Progenitor cell of endocrine pancreas (in vitro differentiated cells): Measurements from ENCODE around the gene OR1A2. TPM values are rescaled to one million over a fixed set of nuclear protein-coding genes. Genes with fewer than 3 reads are reported as not detected.

Experiments
- DNase-seq: peaks from one replicate; pipeline ENCODE4 v3.0.0; 2021; ENCODE audit warnings: low spot score; ENCODE audit not compliant: unreplicated experiment
- H3K27ac Mint-ChIP-seq: 2 replicates; pipeline ENCODE4 v1.8.0; 2021; ENCODE audit warnings: mild to moderate bottlenecking, moderate library complexity, mixed read lengths
- H3K27me3 Mint-ChIP-seq: 2 replicates; pipeline ENCODE4 v1.8.0; 2021; ENCODE audit warnings: mixed read lengths
- H3K36me3 Mint-ChIP-seq: 2 replicates; pipeline ENCODE4 v1.8.0; 2022; ENCODE audit warnings: mixed read lengths; ENCODE audit not compliant: insufficient read depth
- H3K4me1 Mint-ChIP-seq: 2 replicates; pipeline ENCODE4 v1.8.0; 2021; ENCODE audit warnings: low read depth, mixed read lengths
- H3K4me3 Mint-ChIP-seq: 2 replicates; pipeline ENCODE4 v1.8.0; 2021; ENCODE audit warnings: low read depth, mild to moderate bottlenecking, moderate library complexity, mixed read lengths
- H3K9me3 Mint-ChIP-seq: 2 replicates; pipeline ENCODE4 v1.8.0; 2021; ENCODE audit warnings: low read depth, mixed read lengths
- CTCF ChIP-seq: fragments of 200-600 bp; sonication (generic); IDR thresholded peaks from one replicate; pipeline ENCODE4 v1.5.0; 2021; ENCODE audit warnings: antibody characterized with exemption, mild to moderate bottlenecking; ENCODE audit not compliant: unreplicated experiment
- long read RNA-seq: library from polyadenylated mRNA; unstranded; transcript quantifications from one replicate; pipeline ENCODE4 v2.0.0, GENCODE V29; 2020
- total RNA-seq: library from RNA; stranded (reverse); gene quantifications from 2 replicates; pipeline ENCODE4 v1.2.1, GENCODE V29; 2021

The OR1A2 gene
- total RNA-seq, result not detected in 2 replicates
- long read RNA-seq, result 0 reads

GRCh38 chr17:3197219-3197618 lies at the start of gene OR1A2:
OR1A2 (plus strand) TSS chr17:3197519; CDS start chr17:3197519, 0 bp downstream.
- no peak for TF ChIP-seq CTCF
- DNase-seq, result no peak
- H3K27me3 Mint-ChIP-seq, result no peaks in the 10 kb centered on the region
- peaks cover 47% of the 10 kb centered on the region for H3K9me3 Mint-ChIP-seq
- no peak within 1 kb of the TSS for H3K4me3 Mint-ChIP-seq
- no peaks in the 10 kb centered on the region for H3K4me1 Mint-ChIP-seq
- peaks cover 1% of the 10 kb centered on the region for H3K36me3 Mint-ChIP-seq
- no peak within 1 kb of the TSS for H3K27ac Mint-ChIP-seq

- H3K27ac Mint-ChIP-seq, result no peak overlapping the region
- DNase-seq, result no peak
- H3K4me3 Mint-ChIP-seq, result no peak overlapping the region
- no peaks in the 10 kb centered on the region for H3K27me3 Mint-ChIP-seq
- no peaks in the 10 kb centered on the region for H3K4me1 Mint-ChIP-seq
- H3K9me3 Mint-ChIP-seq, result peaks cover 44% of the 10 kb centered on the region
- no peaks in the 10 kb centered on the region for H3K36me3 Mint-ChIP-seq
- TF ChIP-seq CTCF, result no peak
These were observed 40.1 kb upstream of the OR1A2 start for GRCh38 chr17:3157218-3157617.

- Mint-ChIP-seq H3K4me3 (no peak overlapping the region), H3K4me1 (no peaks in the 10 kb centered on the region), H3K9me3 (peaks cover 57% of the 10 kb centered on the region), H3K36me3 (peaks cover 2% of the 10 kb centered on the region), H3K27me3 (no peaks in the 10 kb centered on the region), H3K27ac (no peak overlapping the region)
- no peak for DNase-seq
- no peak for TF ChIP-seq CTCF
These were observed 29.7 kb upstream of the OR1A2 start for GRCh38 chr17:3167574-3167973.

- no peaks in the 10 kb centered on the region for H3K4me1 Mint-ChIP-seq
- peaks cover 23% of the 10 kb centered on the region for H3K9me3 Mint-ChIP-seq
- DNase-seq, result no peak
- no peak overlapping the region for H3K27ac Mint-ChIP-seq
- TF ChIP-seq CTCF, result no peak
- no peaks in the 10 kb centered on the region for H3K27me3 Mint-ChIP-seq
- H3K4me3 Mint-ChIP-seq, result no peak overlapping the region
- H3K36me3 Mint-ChIP-seq, result no peaks in the 10 kb centered on the region
These were observed 7.4 kb upstream of the OR1A2 start for GRCh38 chr17:3189961-3190360.

- Mint-ChIP-seq H3K4me3 (no peak within 1 kb of the TSS), H3K36me3 (peaks cover 1% of the 10 kb centered on the region), H3K9me3 (peaks cover 68% of the 10 kb centered on the region), H3K27me3 (no peaks in the 10 kb centered on the region), H3K4me1 (no peaks in the 10 kb centered on the region), H3K27ac (no peak within 1 kb of the TSS)
- TF ChIP-seq CTCF, result no peak
- no peak for DNase-seq
These were observed 10.0 kb downstream of the OR1A2 start, which contains the start of gene OR1A1 for GRCh38 chr17:3207367-3207766. OR1A1 (plus strand) TSS chr17:3207667; CDS start chr17:3215621, 7,954 bp downstream.
